ENCODE results near the gene PRKN.

PRKN gene

DNA sequence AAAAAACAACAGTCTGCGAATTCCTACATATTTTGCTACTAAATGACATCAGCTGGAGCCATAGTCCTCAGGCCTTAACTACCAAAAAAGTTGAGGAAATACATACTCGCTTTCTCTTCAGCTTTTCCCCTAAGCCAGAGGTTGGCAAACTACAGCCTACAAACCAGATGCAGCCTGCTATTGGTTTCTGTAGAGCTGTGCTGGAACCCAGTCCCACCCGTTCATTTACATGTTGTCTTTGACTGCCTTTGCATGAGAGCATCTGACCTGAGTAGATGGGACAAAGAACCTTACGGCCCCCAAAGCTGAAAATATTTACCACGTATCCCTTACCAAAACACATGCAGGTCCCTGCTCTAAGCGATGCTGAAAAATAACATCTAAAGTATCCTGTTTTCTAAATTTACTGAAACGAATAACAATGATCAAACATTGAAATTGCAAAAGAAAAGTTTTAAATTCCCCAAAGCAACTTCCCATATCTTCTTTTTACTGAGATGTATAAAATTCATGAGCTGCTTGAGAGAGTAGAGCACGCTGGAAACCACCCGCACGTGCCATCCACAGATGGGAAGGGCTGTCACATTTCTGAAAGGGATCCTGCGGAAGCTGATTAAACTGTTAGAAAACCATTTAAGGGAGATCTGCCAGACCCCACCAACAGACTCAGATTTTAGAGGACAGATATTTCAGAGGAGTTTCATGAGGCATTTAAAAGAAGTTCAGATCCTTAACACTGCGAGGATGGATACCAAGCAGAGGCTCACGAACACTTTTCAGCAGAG lies 124.1 kb downstream of the PRKN start:
- no peak for TF ChIP-seq ZNF214 (tag by site-specific recombination; IDR thresholded peaks at IDR 0.05; ENCODE audit: borderline replicate concordance)
- TF ChIP-seq ZNF138 (tag by site-specific recombination; IDR thresholded peaks at IDR 0.05; ENCODE audit: borderline replicate concordance): no peak
- POLR2A ChIA-PET: no interaction called here

GRCh38 chr6:162602759-162603158 lies 124.8 kb downstream of the PRKN start:
- no peaks in the 10 kb centered on the region for H3K4me1 ChIP-seq (ENCODE audit: control insufficient read depth, insufficient read depth, low read length)
- TF ChIP-seq ZBTB8A (tag by site-specific recombination; IDR thresholded peaks at IDR 0.05): no peak
- no peak for TF ChIP-seq BCL6B (tag by site-specific recombination; IDR thresholded peaks at IDR 0.05)
- TF ChIP-seq REPIN1 (tag by site-specific recombination; IDR thresholded peaks at IDR 0.05; ENCODE audit: low read depth): no peak
- TF ChIP-seq ZNF623 (tag by site-specific recombination; IDR thresholded peaks at IDR 0.05): no peak
- H3K4me3 ChIP-seq (ENCODE audit: low read depth, low read length): no peak overlapping the region
- no peaks in the 10 kb centered on the region for H3K36me3 ChIP-seq (ENCODE audit: control insufficient read depth in 2 of 2, insufficient read depth in 1 of 2, low read length in 2 of 2)
- no peaks in the 10 kb centered on the region for H3K9me3 ChIP-seq (ENCODE audit: control insufficient read depth, insufficient read depth, low read depth, low read length)
- CTCF ChIA-PET: no interaction called here
- H3K27ac ChIP-seq (ENCODE audit: extremely low read depth, low read depth, low read length): no peak overlapping the region
- POLR2A ChIA-PET: no interaction called here

More for the DNA sequence above, 124.1 kb downstream of the PRKN start:
- CTCF ChIA-PET: interaction anchor here (0.9 kb wide), 1 partner anchor 48 kb away, joined by 4 read pairs; no protein-coding TSS in a partner anchor
- no peaks in the 10 kb centered on the region for H3K4me1 ChIP-seq (ENCODE audit: control insufficient read depth, insufficient read depth, low read length)
- H3K36me3 ChIP-seq (ENCODE audit: control insufficient read depth in 2 of 2, insufficient read depth in 1 of 2, low read length in 2 of 2): no peaks in the 10 kb centered on the region
- H3K9me3 ChIP-seq (ENCODE audit: control insufficient read depth, insufficient read depth, low read depth, low read length): no peaks in the 10 kb centered on the region
- H3K27ac ChIP-seq (ENCODE audit: extremely low read depth, low read depth, low read length): no peak overlapping the region
- no peak overlapping the region for H3K4me3 ChIP-seq (ENCODE audit: low read depth, low read length)

- POLR2A ChIA-PET: no interaction called here
- TF ChIP-seq ATF2 (tag by site-specific recombination; IDR thresholded peaks at IDR 0.05; ENCODE audit: low read depth): no peak
- TF ChIP-seq ZFHX2 (tag by site-specific recombination; conservative IDR thresholded peaks at IDR 0.05): no peak
- no peaks in the 10 kb centered on the region for H3K36me3 ChIP-seq (ENCODE audit: control insufficient read depth in 2 of 2, insufficient read depth in 1 of 2, low read length in 2 of 2)
- no peak overlapping the region for H3K27ac ChIP-seq (ENCODE audit: extremely low read depth, low read depth, low read length)
- CTCF ChIA-PET: no interaction called here
- no peak overlapping the region for H3K4me3 ChIP-seq (ENCODE audit: low read depth, low read length)
- no peaks in the 10 kb centered on the region for H3K4me1 ChIP-seq (ENCODE audit: control insufficient read depth, insufficient read depth, low read length)
- H3K9me3 ChIP-seq (ENCODE audit: control insufficient read depth, insufficient read depth, low read depth, low read length): no peaks in the 10 kb centered on the region
Measured at GRCh38 chr6:162596676-162597075, 130.9 kb downstream of the PRKN start.

GRCh38 chr6:162591517-162591916 lies 136.0 kb downstream of the PRKN start:
- Histone ChIP-seq H3K9me3 (ENCODE audit: control insufficient read depth, insufficient read depth, low read depth, low read length) (no peaks in the 10 kb centered on the region), H3K36me3 (ENCODE audit: control insufficient read depth in 2 of 2, insufficient read depth in 1 of 2, low read length in 2 of 2) (no peaks in the 10 kb centered on the region), H3K4me3 (ENCODE audit: low read depth, low read length) (no peak overlapping the region), H3K4me1 (ENCODE audit: control insufficient read depth, insufficient read depth, low read length) (no peaks in the 10 kb centered on the region), H3K27ac (ENCODE audit: extremely low read depth, low read depth, low read length) (no peak overlapping the region)
- CTCF ChIA-PET: interaction anchor here (0.6 to 0.7 kb wide), 3 partner anchors 20 to 1503 kb away, joined by 3 to 4 read pairs (median 3); no protein-coding TSS in a partner anchor
- POLR2A ChIA-PET: no interaction called here
- no peak for TF ChIP-seq GFI1B (tag by site-specific recombination; IDR thresholded peaks at IDR 0.05)
- TF ChIP-seq ZNF777 (tag by site-specific recombination; IDR thresholded peaks at IDR 0.05; ENCODE audit: borderline replicate concordance): no peak
- no peak for TF ChIP-seq ZNF692 (tag by site-specific recombination; IDR thresholded peaks at IDR 0.05)
- TF ChIP-seq ZNF138 (tag by site-specific recombination; IDR thresholded peaks at IDR 0.05; ENCODE audit: borderline replicate concordance): no peak
- TF ChIP-seq, protein P1, sequence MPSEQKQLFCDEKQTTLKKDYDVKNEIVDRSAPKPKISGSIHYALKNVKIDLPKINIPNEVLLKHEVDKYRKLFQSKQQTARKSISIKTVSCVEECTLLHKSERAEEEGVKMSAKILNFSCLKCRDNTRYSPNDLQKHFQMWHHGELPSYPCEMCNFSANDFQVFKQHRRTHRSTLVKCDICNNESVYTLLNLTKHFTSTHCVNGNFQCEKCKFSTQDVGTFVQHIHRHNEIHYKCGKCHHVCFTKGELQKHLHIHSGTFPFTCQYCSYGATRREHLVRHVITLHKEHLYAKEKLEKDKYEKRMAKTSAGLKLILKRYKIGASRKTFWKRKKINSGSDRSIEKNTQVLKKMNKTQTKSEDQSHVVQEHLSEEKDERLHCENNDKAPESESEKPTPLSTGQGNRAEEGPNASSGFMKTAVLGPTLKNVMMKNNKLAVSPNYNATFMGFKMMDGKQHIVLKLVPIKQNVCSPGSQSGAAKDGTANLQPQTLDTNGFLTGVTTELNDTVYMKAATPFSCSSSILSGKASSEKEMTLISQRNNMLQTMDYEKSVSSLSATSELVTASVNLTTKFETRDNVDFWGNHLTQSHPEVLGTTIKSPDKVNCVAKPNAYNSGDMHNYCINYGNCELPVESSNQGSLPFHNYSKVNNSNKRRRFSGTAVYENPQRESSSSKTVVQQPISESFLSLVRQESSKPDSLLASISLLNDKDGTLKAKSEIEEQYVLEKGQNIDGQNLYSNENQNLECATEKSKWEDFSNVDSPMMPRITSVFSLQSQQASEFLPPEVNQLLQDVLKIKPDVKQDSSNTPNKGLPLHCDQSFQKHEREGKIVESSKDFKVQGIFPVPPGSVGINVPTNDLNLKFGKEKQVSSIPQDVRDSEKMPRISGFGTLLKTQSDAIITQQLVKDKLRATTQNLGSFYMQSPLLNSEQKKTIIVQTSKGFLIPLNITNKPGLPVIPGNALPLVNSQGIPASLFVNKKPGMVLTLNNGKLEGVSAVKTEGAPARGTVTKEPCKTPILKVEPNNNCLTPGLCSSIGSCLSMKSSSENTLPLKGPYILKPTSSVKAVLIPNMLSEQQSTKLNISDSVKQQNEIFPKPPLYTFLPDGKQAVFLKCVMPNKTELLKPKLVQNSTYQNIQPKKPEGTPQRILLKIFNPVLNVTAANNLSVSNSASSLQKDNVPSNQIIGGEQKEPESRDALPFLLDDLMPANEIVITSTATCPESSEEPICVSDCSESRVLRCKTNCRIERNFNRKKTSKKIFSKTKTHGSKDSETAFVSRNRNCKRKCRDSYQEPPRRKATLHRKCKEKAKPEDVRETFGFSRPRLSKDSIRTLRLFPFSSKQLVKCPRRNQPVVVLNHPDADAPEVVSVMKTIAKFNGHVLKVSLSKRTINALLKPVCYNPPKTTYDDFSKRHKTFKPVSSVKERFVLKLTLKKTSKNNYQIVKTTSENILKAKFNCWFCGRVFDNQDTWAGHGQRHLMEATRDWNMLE (tag by site-specific recombination; conservative IDR thresholded peaks at IDR 0.05; ENCODE audit: low read depth): no peak
- TF ChIP-seq, protein P2, sequence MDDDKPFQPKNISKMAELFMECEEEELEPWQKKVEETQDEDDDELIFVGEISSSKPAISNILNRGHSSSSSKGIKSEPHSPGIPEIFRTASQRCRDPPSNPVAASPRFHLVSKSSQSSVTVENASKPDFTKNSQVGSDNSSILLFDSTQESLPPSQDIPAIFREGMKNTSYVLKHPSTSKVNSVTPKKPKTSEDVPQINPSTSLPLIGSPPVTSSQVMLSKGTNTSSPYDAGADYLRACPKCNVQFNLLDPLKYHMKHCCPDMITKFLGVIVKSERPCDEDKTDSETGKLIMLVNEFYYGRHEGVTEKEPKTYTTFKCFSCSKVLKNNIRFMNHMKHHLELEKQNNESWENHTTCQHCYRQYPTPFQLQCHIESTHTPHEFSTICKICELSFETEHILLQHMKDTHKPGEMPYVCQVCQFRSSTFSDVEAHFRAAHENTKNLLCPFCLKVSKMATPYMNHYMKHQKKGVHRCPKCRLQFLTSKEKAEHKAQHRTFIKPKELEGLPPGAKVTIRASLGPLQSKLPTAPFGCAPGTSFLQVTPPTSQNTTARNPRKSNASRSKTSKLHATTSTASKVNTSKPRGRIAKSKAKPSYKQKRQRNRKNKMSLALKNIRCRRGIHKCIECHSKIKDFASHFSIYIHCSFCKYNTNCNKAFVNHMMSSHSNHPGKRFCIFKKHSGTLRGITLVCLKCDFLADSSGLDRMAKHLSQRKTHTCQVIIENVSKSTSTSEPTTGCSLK (tag by site-specific recombination; IDR thresholded peaks at IDR 0.05): no peak
